B cell (primary cell): ENCODE results near the gene RHBDF1. TPM values are rescaled to one million over a fixed set of nuclear protein-coding genes. Genes with fewer than 3 reads are reported as not detected.
A peak's percentile ranks its signal among the peaks of the same experiment; 100 is the strongest.

ENCODE experiments used
- ATAC-seq: fragments of 200-7000 bp; cut with Tn5 transposase; one replicate; pipeline ENCODE4 v1.10.0; 2021; ENCODE audit warnings: low read depth, mild to moderate bottlenecking, moderate number of reproducible peaks, moderate library complexity
- CTCF ChIA-PET: fragments of 350-600 bp; sonication (Branson Sonifier 250); formaldehyde crosslinking; loops from one replicate; lab custom pipeline; 2021; ENCODE audit warnings: antibody characterized with exemption, inconsistent platforms; lab: Charles Lee
- POLR2A ChIA-PET: fragments of 350-600 bp; sonication (Branson Sonifier 250); formaldehyde crosslinking; loops from one replicate; lab custom pipeline; 2021; ENCODE audit warnings: antibody characterized with exemption; lab: Charles Lee
- DNase-seq: peaks from one replicate; pipeline ENCODE4 v3.0.0; 2013
- H2AFZ ChIP-seq: 2 replicates; pipeline ENCODE4 v1.6.1; 2012; ENCODE audit warnings: mild to moderate bottlenecking, low read depth, low read length; ENCODE audit not compliant: insufficient read depth, poor library complexity, severe bottlenecking
- H3K27ac ChIP-seq, 2 donors: 1 replicate in 1 of 2; 2 replicates in 1 of 2; pipeline ENCODE4 v1.5.1; 2012 to 2013; ENCODE audit warnings: low read length in 2 of 2, mild to moderate bottlenecking in 2 of 2, moderate library complexity in 1 of 2
- H3K27me3 ChIP-seq, 4 experiments: fragments of 200-600 bp in 1 of 4; sonication (generic) in 1 of 4; replicated peaks in 1 of 4; 1 replicate in 2 of 4; 2 replicates in 2 of 4; pipeline versions ENCODE4 v1.6.1 to v1.7.0; 2013 to 2016; ENCODE audit warnings: low read length in 3 of 4, mild to moderate bottlenecking in 2 of 4, mixed read lengths in 1 of 4, moderate library complexity in 1 of 4; ENCODE audit not compliant: insufficient read depth in 4 of 4, control insufficient read depth in 3 of 4; ENCODE audit errors: control extremely low read depth in 1 of 4
- H3K36me3 ChIP-seq, 2 experiments: replicated peaks in 1 of 2; 1 replicate in 1 of 2; 2 replicates in 1 of 2; pipeline versions ENCODE4 v1.6.1 to v1.7.1; 2013; ENCODE audit warnings: low read length in 1 of 2; ENCODE audit not compliant: insufficient read depth in 2 of 2, control insufficient read depth in 1 of 2; ENCODE audit errors: control extremely low read depth in 1 of 2, extremely low read depth in 1 of 2
- H3K4me1 ChIP-seq, 2 donors: fragments of 200-600 bp in 1 of 2; sonication (generic) in 1 of 2; 1 replicate in 1 of 2; 2 replicates in 1 of 2; pipeline versions ENCODE4 v1.5.1 to v1.6.1; 2013 to 2017; ENCODE audit warnings: low read length in 2 of 2; ENCODE audit not compliant: control insufficient read depth in 2 of 2, insufficient read depth in 2 of 2
- H3K4me2 ChIP-seq: replicated peaks from 2 replicates; pipeline ENCODE3; 2012; ENCODE audit warnings: mild to moderate bottlenecking, low read depth, low read length; ENCODE audit not compliant: poor library complexity, severe bottlenecking
- H3K4me3 ChIP-seq, 5 experiments: fragments of 200-600 bp in 1 of 5; sonication (generic) in 1 of 5; 1 replicate in 3 of 5; 2 replicates in 2 of 5; pipeline versions ENCODE4 v1.5.1 to v1.7.0; 2011 to 2016; ENCODE audit warnings: low read length in 4 of 5, mild to moderate bottlenecking in 4 of 5, low read depth in 2 of 5, control low read depth in 1 of 5, moderate library complexity in 1 of 5; ENCODE audit not compliant: insufficient read depth in 1 of 5; ENCODE audit errors: control extremely low read depth in 1 of 5, extremely low read depth in 1 of 5
- H3K79me2 ChIP-seq: fragments of 200-600 bp; sonication (generic); one replicate; pipeline ENCODE4 v1.6.0; 2016; ENCODE audit warnings: low read length; ENCODE audit not compliant: control insufficient read depth, insufficient read depth
- H3K9ac ChIP-seq: fragments of 200-600 bp; sonication (generic); 2 replicates; pipeline ENCODE4 v1.6.1; 2017; ENCODE audit warnings: mild to moderate bottlenecking, low read length, moderate library complexity
- H3K9me3 ChIP-seq, 3 donors: one replicate each; pipeline versions ENCODE4 v1.6.1 to v1.7.1; 2013; ENCODE audit warnings: low read length in 2 of 3; ENCODE audit not compliant: control insufficient read depth in 2 of 3, insufficient read depth in 1 of 3; ENCODE audit errors: control extremely low read depth in 1 of 3
- H4K20me1 ChIP-seq: 2 replicates; pipeline ENCODE4 v1.6.0; 2012; ENCODE audit warnings: mild to moderate bottlenecking, low read length; ENCODE audit not compliant: insufficient read depth, control insufficient read depth, poor library complexity, severe bottlenecking
- H3K27ac Mint-ChIP-seq: one replicate; pipeline ENCODE4 v1.8.0; 2021; ENCODE audit warnings: mixed read lengths
- H3K27me3 Mint-ChIP-seq: one replicate; pipeline ENCODE4 v1.8.0; 2021; ENCODE audit warnings: mixed read lengths
- H3K4me1 Mint-ChIP-seq: one replicate; pipeline ENCODE4 v1.8.0; 2021; ENCODE audit warnings: mixed read lengths
- H3K4me3 Mint-ChIP-seq: one replicate; pipeline ENCODE4 v1.8.0; 2021; ENCODE audit warnings: mixed read lengths
- H3K9me3 Mint-ChIP-seq: one replicate; pipeline ENCODE4 v1.8.0; 2022; ENCODE audit warnings: mixed read lengths; ENCODE audit not compliant: insufficient read depth
- CTCF ChIP-seq: fragments of 200-600 bp; IDR thresholded peaks from one replicate; pipeline ENCODE4 v1.8.0; 2022; ENCODE audit warnings: antibody characterized with exemption, mild to moderate bottlenecking
- EZH2 ChIP-seq: IDR thresholded peaks from 2 replicates; pipeline ENCODE4 v1.6.1; 2012; ENCODE audit warnings: borderline replicate concordance, low read depth, mild to moderate bottlenecking, moderate library complexity, low read length; ENCODE audit not compliant: insufficient read depth, poor library complexity, severe bottlenecking
- WGBS: methylation state at CpG from one replicate; pipeline ENCODE4 v1.1.5; 2013; ENCODE audit warnings: missing lambda C conversion rate; ENCODE audit not compliant: insufficient coverage; 5-methylcytosine and 5-hydroxymethylcytosine counted together
- intact Hi-C: fragments of 100-400 bp; cut with micrococcal nuclease; formaldehyde crosslinking; loops from one replicate; pipeline ENCODE4 v1.10.0; 2022
- polyA plus RNA-seq: library from polyadenylated mRNA; depleted of rRNA; stranded (reverse); fragments of >200 nt; gene quantifications from 2 replicates; pipeline ENCODE4 v1.2.3, GENCODE V29; 2012
- total RNA-seq, 2 donors: library from RNA; stranded (reverse); fragments of 120-200 nt in 1 of 2; gene quantifications; 1 replicate in 1 of 2; 2 replicates in 1 of 2; pipeline versions ENCODE4 v1.2.3 to v1.2.4, GENCODE V29; 2013 to 2022

RHBDF1 gene
- total and polyA plus RNA-seq, 2 donors (not counting 1 experiment from before 2014, with no cell fraction given) = 0.42 to 0.76 TPM

GRCh38 chr16:35011-35677, 37.3 kb downstream of the RHBDF1 start:
- Mint-ChIP-seq H3K4me3 (peak overlapping the region; percentile 92), H3K27ac (peak overlapping the region; percentile 94), H3K4me1 (peaks cover 75% of the 10 kb centered on the region)

More at GRCh38 chr16:35011-35677, 37.3 kb downstream of the RHBDF1 start:
- Histone ChIP-seq H3K36me3 (no peaks in the 10 kb centered on the region), H4K20me1 (no peaks in the 10 kb centered on the region), H3K27ac (peak overlapping the region; percentile 91 to 99), H3K9me3 (no peaks in the 10 kb centered on the region), H3K27me3 (no peaks in the 10 kb centered on the region), H2AFZ (peak overlapping the region; percentile 42), H3K9ac (peak overlapping the region; percentile 73), H3K4me2 (peak overlapping the region; percentile 89), H3K79me2 (peaks cover 50% of the 10 kb centered on the region), H3K4me3 (peak overlapping the region; percentile 54 to 74 (median 70)), H3K4me1 (peaks cover 65 to 73% of the 10 kb centered on the region in 2 donors)
- POLR2A ChIA-PET = interaction anchor here (0.7 to 1.6 kb wide), 2 partner anchors 14 to 18 kb away, joined by 3 to 5 read pairs; partner anchors contain the start of genes POLR3K and SNRNP25
- intact Hi-C loops = no loop called here
- WGBS = 48% methylated on average over 17 of the region's 17 CpGs
- peak; percentile 84 for DNase-seq
- H3K9me3 Mint-ChIP-seq = no peaks in the 10 kb centered on the region
- CTCF ChIA-PET = interaction anchor here (1.4 to 1.9 kb wide), 3 partner anchors 18 to 72 kb away, joined by 5 to 8 read pairs (median 6); partner anchors contain the start of genes POLR3K and SNRNP25
- H3K27me3 Mint-ChIP-seq = no peaks in the 10 kb centered on the region
- ATAC-seq = peak; percentile 55
- no peak for TF ChIP-seq CTCF
- no peak for TF ChIP-seq EZH2
